K562 (cell line): ENCODE measurements around the gene CDCA3. TPM values are rescaled to one million over a fixed set of nuclear protein-coding genes. Genes with fewer than 3 reads are reported as not detected.

Experiments used
- ATAC-seq: fragments of 200-7000 bp; cut with Tn5 transposase; 3 replicates; pipeline ENCODE4 v1.9.1; 2020; ENCODE audit warnings: moderate library complexity
- BruUV-seq: library from RNA; stranded (reverse); fragments of 400-500 nt; replicated peaks from 2 replicates; lab custom pipeline; 2021; lab: Mats Ljungman, UMichigan
- CTCF ChIA-PET: fragments of 300-600 bp; formaldehyde crosslinking; extraction: SDS; loops from one replicate; lab custom pipeline; 2021; ENCODE audit warnings: low intra/inter-chr PET ratio; lab: Yijun Ruan, JAX
- POLR2A ChIA-PET: fragments of 300-600, 350-650 bp; sonication (Branson Sonifier 250); formaldehyde crosslinking; extraction: SDS; loops from one replicate; lab custom pipeline; 2021; ENCODE audit warnings: antibody characterized with exemption, inconsistent platforms; lab: Yijun Ruan, JAX
- DNase-seq, 4 experiments: peaks; one replicate each; pipeline versions ENCODE4 v3.0.0 to v3.0.0-alpha.2; 2011 to 2018; ENCODE audit warnings: low spot score in 3 of 4, mixed read lengths in 3 of 4; ENCODE audit errors: extremely low read depth in 1 of 4
- FAIRE-seq: peaks from 2 replicates; lab custom pipeline; 2011; peaks lifted over from hg19 to GRCh38; lab: Jason Lieb, UNC
- H2AFZ ChIP-seq: 2 replicates; pipeline ENCODE4 v1.6.0; 2011; ENCODE audit warnings: low read depth, low read length, control low read depth, inconsistent platforms
- H3K27ac ChIP-seq: fragments of 200-600 bp; 3 replicates; pipeline ENCODE4 v1.8.0; 2011; ENCODE audit warnings: low read depth, mild to moderate bottlenecking, control low read depth, inconsistent platforms, low read length, moderate library complexity, mixed read lengths; ENCODE audit errors: extremely low read depth
- H3K27me3 ChIP-seq, 2 experiments: fragments of 300-600 bp in 1 of 2; 2 replicates in 1 of 2; 3 replicates in 1 of 2; pipeline versions ENCODE4 v1.6.0 to v1.8.0; 2011; ENCODE audit warnings: inconsistent platforms in 2 of 2, low read length in 2 of 2, mild to moderate bottlenecking in 1 of 2, mixed read lengths in 1 of 2, moderate library complexity in 1 of 2; ENCODE audit not compliant: control insufficient read depth in 2 of 2, insufficient read depth in 2 of 2
- H3K36me3 ChIP-seq: fragments of 300-600 bp; 3 replicates; pipeline ENCODE4 v1.8.0; 2011; ENCODE audit warnings: mild to moderate bottlenecking, low read length, inconsistent platforms; ENCODE audit not compliant: control insufficient read depth, insufficient read depth
- H3K4me1 ChIP-seq, 2 experiments: fragments of 200-600 bp in 1 of 2; replicated peaks in 1 of 2; 2 replicates in 1 of 2; 3 replicates in 1 of 2; pipeline versions ENCODE4 v1.5.1 to v1.8.0; 2011; ENCODE audit warnings: inconsistent platforms in 2 of 2, low read length in 2 of 2, mild to moderate bottlenecking in 1 of 2, mixed read lengths in 1 of 2, moderate library complexity in 1 of 2; ENCODE audit not compliant: control insufficient read depth in 2 of 2, insufficient read depth in 2 of 2
- H3K4me2 ChIP-seq: 2 replicates; pipeline ENCODE4 v1.6.1; 2011; ENCODE audit warnings: low read length, control low read depth, inconsistent platforms, mixed read lengths; ENCODE audit not compliant: insufficient read depth
- H3K4me3 ChIP-seq: fragments of 200-600 bp; sonication (generic), shearing (Covaris generic); 2 replicates; pipeline ENCODE4 v1.5.1; 2016; ENCODE audit warnings: control low read depth, inconsistent platforms
- H3K79me2 ChIP-seq: fragments of 200-600 bp; 3 replicates; pipeline ENCODE4 v1.8.0; 2011; ENCODE audit warnings: low read length, inconsistent platforms; ENCODE audit not compliant: control insufficient read depth, insufficient read depth
- H3K9ac ChIP-seq, 2 experiments: 2 replicates each; pipeline versions ENCODE4 v1.6.0 to v1.6.1; 2011; ENCODE audit warnings: low read depth in 2 of 2, low read length in 2 of 2, control low read depth in 1 of 2, inconsistent platforms in 1 of 2, mild to moderate bottlenecking in 1 of 2, mixed read lengths in 1 of 2; ENCODE audit not compliant: insufficient read depth in 1 of 2
- H3K9me1 ChIP-seq: one replicate; pipeline ENCODE4 v1.6.0; 2011; ENCODE audit warnings: inconsistent platforms, mild to moderate bottlenecking, low read length, moderate library complexity; ENCODE audit not compliant: control insufficient read depth, insufficient read depth
- H3K9me3 ChIP-seq: replicated peaks from 2 replicates; pipeline ENCODE4 v1.5.1; 2011; ENCODE audit warnings: low read depth, low read length, inconsistent platforms; ENCODE audit not compliant: control insufficient read depth, insufficient read depth
- H4K20me1 ChIP-seq: replicated peaks from 2 replicates; pipeline ENCODE4 v1.6.1; 2011; ENCODE audit warnings: low read length, inconsistent platforms, mixed read lengths; ENCODE audit not compliant: control insufficient read depth, insufficient read depth
- ATF1 ChIP-seq, 2 experiments: fragments of 450-650 bp in 1 of 2; IDR thresholded peaks; 2 replicates each; pipeline ENCODE4 v1.6.1; 2016; ENCODE audit warnings: missing compliant biosample characterization in 1 of 2, missing genetic modification characterization in 1 of 2
- EWSR1 ChIP-seq: fragments of 450-650 bp; IDR thresholded peaks from 2 replicates; pipeline ENCODE4 v1.6.1; 2018; ENCODE audit warnings: borderline replicate concordance, mild to moderate bottlenecking, low read depth, moderate library complexity; ENCODE audit not compliant: partially characterized antibody
- GABPA ChIP-seq: fragments of 200-800 bp; sonication (Bioruptor generic); conservative IDR thresholded peaks from 2 replicates; pipeline ENCODE4 v1.6.1; 2016; ENCODE audit warnings: low read depth, missing genetic modification characterization, missing compliant biosample characterization
- MEF2D ChIP-seq: conservative IDR thresholded peaks from 2 replicates; pipeline ENCODE4 v1.6.1; 2016; ENCODE audit warnings: low read depth, missing genetic modification characterization, missing compliant biosample characterization
- MIER1 ChIP-seq: fragments of 450-650 bp; IDR thresholded peaks from 2 replicates; pipeline ENCODE4 v1.6.1; 2016; ENCODE audit warnings: antibody characterized with exemption, mild to moderate bottlenecking, low read depth
- NFIC ChIP-seq: fragments of 450-650 bp; IDR thresholded peaks from 2 replicates; pipeline ENCODE4 v1.6.1; 2017; ENCODE audit warnings: mild to moderate bottlenecking, inconsistent platforms
- PRMT5 ChIP-seq: sonication (generic); formaldehyde crosslinking; IDR thresholded peaks from 2 replicates; pipeline ENCODE4 v1.5.0; 2020; ENCODE audit warnings: missing genetic modification reagents
- TFAM ChIP-seq: fragments of 250-450 bp; sonication (Bioruptor Pico); conservative IDR thresholded peaks from 2 replicates; pipeline ENCODE4 v1.5.0; 2021; ENCODE audit warnings: mild to moderate bottlenecking, moderate library complexity
- U2AF2 ChIP-seq: fragments of 200-400 bp; formaldehyde crosslinking; optimal IDR thresholded peaks from 2 replicates; pipeline ENCODE3; 2017; ENCODE audit warnings: low read depth, mild to moderate bottlenecking, low read length
- ZNF274 ChIP-seq: IDR thresholded peaks from 2 replicates; pipeline ENCODE4 v1.6.1; 2011; ENCODE audit warnings: low read depth, mild to moderate bottlenecking, low read length, moderate library complexity, borderline replicate concordance
- ZNF3 ChIP-seq: fragments of 250-450 bp; sonication (Bioruptor Pico); IDR thresholded peaks from 2 replicates; pipeline ENCODE4 v1.5.0; 2021; ENCODE audit warnings: mild to moderate bottlenecking, moderate library complexity
- WGBS: fragments of 100-300 bp; shearing (Covaris generic); methylation state at CpG from one replicate; pipeline ENCODE4 v1.1.6; 2016; ENCODE audit warnings: low coverage, mixed read lengths; ENCODE audit not compliant: insufficient coverage; ENCODE audit errors: missing lambda C conversion rate; 5-methylcytosine and 5-hydroxymethylcytosine counted together
- in situ Hi-C: fragments of 300-500 bp; cut with MboI; formaldehyde crosslinking; loops from 4 replicates; pipeline ENCODE4 v1.15.0; 2018; ENCODE audit warnings: inconsistent platforms, mixed read lengths
- intact Hi-C: fragments of 100-400 bp; cut with micrococcal nuclease; formaldehyde crosslinking; loops from 2 replicates; pipeline ENCODE4 v1.14.2; 2022
- polyA plus RNA-seq, 8 experiments: library from polyadenylated mRNA; depleted of rRNA in 4 of 8; stranded (reverse) in 5 of 8; unstranded in 3 of 8; fragments of >200 nt; fragmentation: Nextera tagmentation in 2 of 8; fragmentation: Illumina TruSeq in 1 of 8; extraction: Ambion mirVana in 2 of 8; extraction: Trizol in 1 of 8; gene quantifications; 2 replicates each; pipeline versions ENCODE4 v1.2.1 to v1.2.3, GENCODE V29; 2011 to 2014; ENCODE audit warnings: inconsistent platforms in 1 of 8, missing spikeins in 1 of 8
- total RNA-seq, 7 experiments: library from RNA; depleted of rRNA in 6 of 7; stranded (reverse); fragments of >200 nt in 6 of 7; fragmentation: Illumina TruSeq in 2 of 7; extraction: Trizol in 2 of 7; gene quantifications; 2 replicates each; pipeline versions ENCODE4 v1.2.1 to v1.2.3, GENCODE V29; 2011 to 2021; ENCODE audit warnings: low replicate concordance in 1 of 7
- TF ChIP-seq, protein P1 (sequence below): fragments of 450-650 bp; formaldehyde crosslinking; IDR thresholded peaks from 2 replicates; pipeline ENCODE4 v1.4.0; 2020; ENCODE audit warnings: mild to moderate bottlenecking, mixed read lengths
- TF ChIP-seq, protein P2 (sequence below): fragments of 450-650 bp; IDR thresholded peaks from 2 replicates; pipeline ENCODE4 v1.6.1; 2014; ENCODE audit warnings: low read depth, mild to moderate bottlenecking, moderate library complexity, borderline replicate concordance
- TF ChIP-seq, protein P3 (sequence below): IDR thresholded peaks from 3 replicates; pipeline ENCODE4 v1.6.1; 2011; ENCODE audit warnings: borderline replicate concordance, mild to moderate bottlenecking, moderate library complexity; ENCODE audit not compliant: insufficient read length; ENCODE audit errors: extremely low read depth

CDCA3 gene
- total and polyA plus RNA-seq, 9 of the 15 experiments (the other 6 are each of a cell fraction or from before 2014, with no cell fraction given), result 24.2 to 80.8 (median 55.1) TPM

DNA sequence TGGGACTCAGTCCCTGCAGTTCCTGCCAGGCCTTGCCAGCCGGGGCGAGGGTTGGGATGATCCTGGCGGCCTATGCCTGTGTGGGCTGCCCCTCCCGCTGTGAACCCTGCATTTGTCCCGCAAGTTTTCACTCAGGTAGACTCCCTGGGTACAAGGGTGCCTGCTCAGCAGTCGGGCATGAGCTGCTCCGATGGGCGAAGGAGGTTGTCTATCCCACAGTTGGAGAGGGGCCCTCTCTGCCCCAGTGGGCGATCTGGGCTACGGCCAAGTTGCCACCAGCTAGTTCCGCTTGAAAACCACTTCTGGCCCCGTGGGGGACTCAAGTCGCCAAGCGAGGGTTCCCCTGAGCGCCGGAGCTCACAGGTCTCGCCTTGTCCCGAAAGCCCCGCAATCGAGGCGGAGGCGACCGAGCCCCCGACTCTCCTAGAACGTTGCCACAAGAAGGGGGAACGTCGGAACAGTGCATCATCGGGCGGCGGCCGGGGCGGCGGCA, 15.9 kb upstream of the CDCA3 start:
- Histone ChIP-seq H2AFZ (peak overlapping the region; percentile 74), H3K4me2 (peak overlapping the region; percentile 83), H3K27me3 (no peaks in the 10 kb centered on the region), H3K4me3 (peak overlapping the region; percentile 96), H3K79me2 (peaks cover 39% of the 10 kb centered on the region), H4K20me1 (peaks cover 41% of the 10 kb centered on the region), H3K9me3 (no peaks in the 10 kb centered on the region), H3K4me1 (peaks cover 32 to 47% of the 10 kb centered on the region in 2 experiments; a peak in 4 of 5 replicates), H3K9me1 (no peaks in the 10 kb centered on the region), H3K9ac (peak overlapping the region; percentile 58 to 87; a peak in 3 of 4 replicates), H3K36me3 (peaks cover 72% of the 10 kb centered on the region), H3K27ac (peak overlapping the region; percentile 19; the same call in 2 of the 3 replicates)
- FAIRE-seq (no peak), DNase-seq (no peak), ATAC-seq (no peak)
- in situ Hi-C loops, result loop anchor here (5.0 kb wide), 1 partner anchor 75 kb away; the partner anchor contains the start of genes C12orf57 and RNU7-1
- intact Hi-C loops, result loop anchor here (5.0 kb wide), 1 partner anchor 75 kb away; the partner anchor contains the start of genes C12orf57 and RNU7-1
- WGBS, result 5% methylated on average over 19 of the region's 33 CpGs
- no TSS peak for BruUV-seq
- ChIA-PET POLR2A (interaction anchor here (0.6 to 11.3 kb wide), 20 partner anchors 13 to 623 kb away, joined by 3 to 174 read pairs (median 4); partner anchors contain the start of genes C12orf57, CDCA3, PTMS and RNU7-1), CTCF (no interaction called here)
- no peak for TF ChIP-seq PRMT5
- TF ChIP-seq ATF1 (CRISPR knock-in tag; IDR thresholded peaks at IDR 0.05), result no peak
- TF ChIP-seq ATF1 (tag; IDR thresholded peaks at IDR 0.05), result no peak
- no peak for TF ChIP-seq MEF2D (tag)
- TF ChIP-seq, protein P1, sequence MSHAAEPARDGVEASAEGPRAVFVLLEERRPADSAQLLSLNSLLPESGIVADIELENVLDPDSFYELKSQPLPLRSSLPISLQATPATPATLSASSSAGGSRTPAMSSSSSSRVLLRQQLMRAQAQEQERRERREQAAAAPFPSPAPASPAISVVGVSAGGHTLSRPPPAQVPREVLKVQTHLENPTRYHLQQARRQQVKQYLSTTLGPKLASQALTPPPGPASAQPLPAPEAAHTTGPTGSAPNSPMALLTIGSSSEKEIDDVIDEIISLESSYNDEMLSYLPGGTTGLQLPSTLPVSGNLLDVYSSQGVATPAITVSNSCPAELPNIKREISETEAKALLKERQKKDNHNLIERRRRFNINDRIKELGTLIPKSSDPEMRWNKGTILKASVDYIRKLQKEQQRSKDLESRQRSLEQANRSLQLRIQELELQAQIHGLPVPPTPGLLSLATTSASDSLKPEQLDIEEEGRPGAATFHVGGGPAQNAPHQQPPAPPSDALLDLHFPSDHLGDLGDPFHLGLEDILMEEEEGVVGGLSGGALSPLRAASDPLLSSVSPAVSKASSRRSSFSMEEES (CRISPR knock-in tag), result no peak
- TF ChIP-seq MIER1, result no peak
- no peak for TF ChIP-seq U2AF2
- no peak for TF ChIP-seq ZNF3 (CRISPR knock-in tag)
- TF ChIP-seq GABPA (tag), result no peak
- peak; percentile 48 for TF ChIP-seq NFIC
- no peak for TF ChIP-seq EWSR1
- no peak for TF ChIP-seq TFAM (CRISPR knock-in tag)
- TF ChIP-seq ZNF274, result no peak
- TF ChIP-seq, protein P2, sequence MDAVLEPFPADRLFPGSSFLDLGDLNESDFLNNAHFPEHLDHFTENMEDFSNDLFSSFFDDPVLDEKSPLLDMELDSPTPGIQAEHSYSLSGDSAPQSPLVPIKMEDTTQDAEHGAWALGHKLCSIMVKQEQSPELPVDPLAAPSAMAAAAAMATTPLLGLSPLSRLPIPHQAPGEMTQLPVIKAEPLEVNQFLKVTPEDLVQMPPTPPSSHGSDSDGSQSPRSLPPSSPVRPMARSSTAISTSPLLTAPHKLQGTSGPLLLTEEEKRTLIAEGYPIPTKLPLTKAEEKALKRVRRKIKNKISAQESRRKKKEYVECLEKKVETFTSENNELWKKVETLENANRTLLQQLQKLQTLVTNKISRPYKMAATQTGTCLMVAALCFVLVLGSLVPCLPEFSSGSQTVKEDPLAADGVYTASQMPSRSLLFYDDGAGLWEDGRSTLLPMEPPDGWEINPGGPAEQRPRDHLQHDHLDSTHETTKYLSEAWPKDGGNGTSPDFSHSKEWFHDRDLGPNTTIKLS, result no peak
- TF ChIP-seq, protein P3, sequence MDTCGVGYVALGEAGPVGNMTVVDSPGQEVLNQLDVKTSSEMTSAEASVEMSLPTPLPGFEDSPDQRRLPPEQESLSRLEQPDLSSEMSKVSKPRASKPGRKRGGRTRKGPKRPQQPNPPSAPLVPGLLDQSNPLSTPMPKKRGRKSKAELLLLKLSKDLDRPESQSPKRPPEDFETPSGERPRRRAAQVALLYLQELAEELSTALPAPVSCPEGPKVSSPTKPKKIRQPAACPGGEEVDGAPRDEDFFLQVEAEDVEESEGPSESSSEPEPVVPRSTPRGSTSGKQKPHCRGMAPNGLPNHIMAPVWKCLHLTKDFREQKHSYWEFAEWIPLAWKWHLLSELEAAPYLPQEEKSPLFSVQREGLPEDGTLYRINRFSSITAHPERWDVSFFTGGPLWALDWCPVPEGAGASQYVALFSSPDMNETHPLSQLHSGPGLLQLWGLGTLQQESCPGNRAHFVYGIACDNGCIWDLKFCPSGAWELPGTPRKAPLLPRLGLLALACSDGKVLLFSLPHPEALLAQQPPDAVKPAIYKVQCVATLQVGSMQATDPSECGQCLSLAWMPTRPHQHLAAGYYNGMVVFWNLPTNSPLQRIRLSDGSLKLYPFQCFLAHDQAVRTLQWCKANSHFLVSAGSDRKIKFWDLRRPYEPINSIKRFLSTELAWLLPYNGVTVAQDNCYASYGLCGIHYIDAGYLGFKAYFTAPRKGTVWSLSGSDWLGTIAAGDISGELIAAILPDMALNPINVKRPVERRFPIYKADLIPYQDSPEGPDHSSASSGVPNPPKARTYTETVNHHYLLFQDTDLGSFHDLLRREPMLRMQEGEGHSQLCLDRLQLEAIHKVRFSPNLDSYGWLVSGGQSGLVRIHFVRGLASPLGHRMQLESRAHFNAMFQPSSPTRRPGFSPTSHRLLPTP, result no peak
